HL-60 (cell line): ENCODE data around the gene PDE8B.

Experiments
- POLR2AphosphoS5 ChIP-seq: IDR thresholded peaks from 2 replicates; pipeline ENCODE4 v1.6.1; 2012; ENCODE audit warnings: low read depth
- SPI1 ChIP-seq: IDR thresholded peaks from 2 replicates; pipeline ENCODE4 v1.6.1; 2012; ENCODE audit warnings: low read depth, mild to moderate bottlenecking, borderline replicate concordance
- TF ChIP-seq, protein P1 (sequence below): IDR thresholded peaks from one replicate; pipeline ENCODE4 v1.5.1; 2011; ENCODE audit warnings: low read length, control low read depth, inconsistent platforms; ENCODE audit not compliant: insufficient read depth

DNA sequence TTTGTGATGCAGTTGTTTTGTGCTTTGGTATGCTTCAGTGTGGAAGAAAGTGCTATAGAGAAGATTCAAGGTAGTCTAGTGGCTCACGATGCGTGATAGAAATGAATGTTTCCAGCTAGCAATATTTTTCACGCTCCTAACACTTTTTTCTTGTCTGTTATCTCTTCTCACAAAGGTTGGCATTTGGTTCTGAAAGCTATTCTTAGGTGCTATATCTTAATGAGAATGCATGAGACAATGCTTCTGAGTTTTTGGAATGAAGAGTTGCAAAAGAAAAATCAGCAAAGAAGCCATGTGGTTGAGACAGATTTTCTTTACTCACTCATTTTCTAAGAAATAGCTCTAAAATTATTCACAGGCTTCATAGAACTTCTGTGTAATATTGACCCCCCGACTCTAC lies 122.6 kb downstream of the PDE8B start:
- TF ChIP-seq, protein P1, sequence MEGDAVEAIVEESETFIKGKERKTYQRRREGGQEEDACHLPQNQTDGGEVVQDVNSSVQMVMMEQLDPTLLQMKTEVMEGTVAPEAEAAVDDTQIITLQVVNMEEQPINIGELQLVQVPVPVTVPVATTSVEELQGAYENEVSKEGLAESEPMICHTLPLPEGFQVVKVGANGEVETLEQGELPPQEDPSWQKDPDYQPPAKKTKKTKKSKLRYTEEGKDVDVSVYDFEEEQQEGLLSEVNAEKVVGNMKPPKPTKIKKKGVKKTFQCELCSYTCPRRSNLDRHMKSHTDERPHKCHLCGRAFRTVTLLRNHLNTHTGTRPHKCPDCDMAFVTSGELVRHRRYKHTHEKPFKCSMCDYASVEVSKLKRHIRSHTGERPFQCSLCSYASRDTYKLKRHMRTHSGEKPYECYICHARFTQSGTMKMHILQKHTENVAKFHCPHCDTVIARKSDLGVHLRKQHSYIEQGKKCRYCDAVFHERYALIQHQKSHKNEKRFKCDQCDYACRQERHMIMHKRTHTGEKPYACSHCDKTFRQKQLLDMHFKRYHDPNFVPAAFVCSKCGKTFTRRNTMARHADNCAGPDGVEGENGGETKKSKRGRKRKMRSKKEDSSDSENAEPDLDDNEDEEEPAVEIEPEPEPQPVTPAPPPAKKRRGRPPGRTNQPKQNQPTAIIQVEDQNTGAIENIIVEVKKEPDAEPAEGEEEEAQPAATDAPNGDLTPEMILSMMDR, result no peak
- TF ChIP-seq POLR2AphosphoS5, result no peak
- TF ChIP-seq SPI1, result no peak
